T-helper 1 cell (primary cell): ENCODE results near the gene WNT5A.
"Not testable (repeated sequence)": the region's sequence is repeated elsewhere in the genome, so short reads cannot be mapped to it uniquely, and the experiment has no call there.

Experiments used
- DNase-seq, 5 donors: peaks; one replicate each; pipeline ENCODE4 v3.0.0-alpha.2; 2012 to 2020

Gene WNT5A

DNA sequence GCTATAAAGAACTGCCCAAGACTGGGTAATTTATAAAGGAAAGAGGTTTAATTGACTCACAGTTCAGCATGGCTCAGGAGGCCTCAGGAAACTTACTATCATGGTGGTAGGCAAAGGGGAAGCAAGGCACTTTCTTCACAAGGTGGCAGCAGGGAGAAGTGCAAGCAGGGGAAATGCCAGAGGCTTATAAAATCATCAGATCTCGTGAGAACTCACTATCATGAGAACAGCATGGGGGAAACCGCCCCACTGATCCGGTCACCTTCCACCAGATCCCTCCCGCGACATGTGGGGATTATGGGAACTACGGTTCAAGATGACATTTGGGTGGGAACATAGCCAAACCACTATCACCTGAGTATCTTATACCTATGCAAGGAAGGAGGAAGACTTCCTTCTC lies 18.0 kb upstream of the WNT5A start:
- DNase-seq, result not testable (repeated sequence)

DNA sequence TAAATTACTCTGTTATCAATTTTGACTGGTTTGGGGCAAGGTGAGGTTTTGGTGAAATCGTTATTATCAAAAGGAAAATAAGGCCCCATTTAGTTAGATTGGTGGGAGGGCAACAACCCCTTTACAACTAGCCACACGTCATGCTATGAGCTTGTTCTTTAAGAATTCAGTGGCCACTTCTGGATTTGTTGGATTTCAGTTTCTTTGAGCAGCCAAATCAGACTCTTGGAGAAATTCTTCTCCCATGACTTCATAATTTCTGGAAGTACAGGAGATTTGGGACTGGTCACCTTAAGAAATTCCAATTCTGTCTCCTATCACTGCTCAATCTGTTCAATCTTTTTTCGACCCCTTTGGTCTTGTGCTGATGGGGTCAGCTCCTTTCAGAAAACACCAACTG lies 14.8 kb upstream of the WNT5A start:
- DNase-seq, result no peak

DNA sequence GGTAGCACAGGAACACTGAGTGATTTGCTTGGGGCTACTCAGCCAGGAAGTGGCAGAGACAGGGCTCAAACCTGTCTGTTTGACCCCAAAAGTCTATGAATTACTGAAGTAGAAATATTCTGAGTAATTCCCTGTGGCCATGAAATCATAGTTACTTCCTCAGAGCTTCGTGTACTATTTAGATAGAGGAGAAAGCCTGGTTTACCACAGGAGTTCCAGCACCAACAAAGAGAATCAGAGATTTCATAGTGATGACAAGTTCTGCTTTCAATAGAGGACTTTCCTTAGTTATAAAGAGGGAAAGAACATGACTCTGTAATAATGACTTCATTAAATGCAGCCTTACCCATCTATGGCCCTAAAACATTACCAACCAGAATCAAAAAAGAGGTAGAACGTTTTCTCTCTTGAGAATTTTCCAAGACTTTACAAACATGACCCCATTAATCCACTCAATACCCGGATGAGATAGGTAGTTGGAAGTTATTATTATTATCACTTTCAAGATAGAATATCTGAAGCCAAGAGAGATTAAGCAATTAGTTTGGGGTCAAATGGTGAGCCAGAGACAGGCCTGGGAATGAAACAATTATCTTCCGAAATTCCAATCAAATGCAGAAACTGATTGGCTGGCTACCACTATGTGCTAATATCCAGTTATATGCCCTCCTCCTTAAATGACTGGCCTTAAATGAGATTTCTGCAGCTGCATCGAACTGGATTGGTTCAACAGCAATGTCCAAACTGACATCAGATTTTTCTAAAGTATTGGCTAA lies 13.6 kb upstream of the WNT5A start:
- DNase-seq, result no peak

DNA sequence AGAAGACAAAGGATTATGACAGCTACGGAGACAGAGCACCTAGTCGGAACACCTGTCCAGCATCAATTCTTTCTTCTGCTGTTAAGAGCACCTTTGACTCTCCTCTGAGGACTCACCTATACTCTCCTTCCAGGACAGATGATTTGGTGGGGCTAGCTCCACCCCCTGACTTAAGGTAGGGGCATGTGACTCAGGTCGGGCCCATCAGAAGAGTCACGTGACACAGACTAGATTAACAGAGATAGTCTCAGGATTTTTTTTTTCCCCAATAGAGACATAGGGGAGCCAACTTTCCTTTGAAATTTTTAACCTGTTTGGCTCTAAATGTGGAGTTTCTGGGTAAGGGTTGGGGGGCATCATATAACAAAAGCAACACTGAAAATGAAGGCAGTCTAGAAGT lies 11.4 kb upstream of the WNT5A start:
- no peak for DNase-seq

DNA sequence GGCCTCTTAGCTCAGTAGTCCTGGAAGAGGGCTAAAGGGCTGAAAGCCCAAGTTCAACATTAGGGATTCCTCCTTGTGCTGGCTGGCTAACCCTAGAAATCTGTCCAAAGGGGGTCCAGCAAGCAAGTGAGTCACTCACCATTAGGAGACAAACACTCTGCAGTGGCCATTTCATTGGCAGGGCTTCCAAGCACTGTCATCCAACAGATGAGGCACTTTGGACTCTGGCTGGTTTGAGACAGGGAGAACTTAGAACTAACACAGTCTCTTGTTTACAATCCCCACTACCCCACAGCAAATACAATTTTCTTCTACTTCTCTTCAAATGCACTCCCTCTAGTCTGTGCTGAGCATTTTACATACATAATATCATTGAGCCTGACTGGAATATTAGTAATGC lies 10.1 kb upstream of the WNT5A start:
- DNase-seq, result no peak

DNA sequence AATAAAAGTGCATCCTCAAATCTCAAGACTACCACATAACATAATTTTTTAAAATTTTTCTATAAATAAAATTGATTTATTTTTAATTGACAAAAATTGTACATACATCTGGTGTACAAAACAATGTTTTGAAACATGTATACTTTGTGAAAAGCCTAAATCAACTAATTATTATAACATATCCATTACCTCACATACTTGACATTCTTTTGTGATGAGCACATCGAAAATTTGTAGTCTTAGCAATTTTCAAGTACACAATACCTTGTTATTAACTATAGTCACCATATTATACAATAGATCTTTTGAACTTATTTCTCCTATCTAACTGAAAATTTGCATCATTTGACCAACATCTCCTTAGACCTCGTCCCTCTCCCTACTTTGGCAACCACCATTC lies 7.9 kb upstream of the WNT5A start:
- DNase-seq, result no peak

DNA sequence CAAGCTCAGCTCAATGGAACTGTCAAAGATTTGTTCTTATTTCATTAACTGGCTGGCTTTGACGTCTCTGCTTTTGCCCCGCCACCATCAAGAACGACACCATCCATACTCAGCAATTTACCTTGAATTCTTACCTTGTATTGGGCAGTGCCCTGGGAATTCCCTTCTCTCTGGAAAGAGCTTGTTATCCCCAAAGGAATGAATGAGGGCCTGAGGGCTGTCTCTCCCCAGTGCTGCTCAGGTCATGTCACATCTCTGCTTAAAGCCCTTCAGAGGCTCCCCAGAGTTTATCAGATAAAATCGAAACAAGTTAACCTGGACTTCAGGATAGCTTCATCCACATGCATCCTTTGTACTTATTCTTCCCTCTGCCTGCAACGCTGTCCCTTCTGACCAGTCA lies 5.9 kb upstream of the WNT5A start:
- no peak for DNase-seq

DNA sequence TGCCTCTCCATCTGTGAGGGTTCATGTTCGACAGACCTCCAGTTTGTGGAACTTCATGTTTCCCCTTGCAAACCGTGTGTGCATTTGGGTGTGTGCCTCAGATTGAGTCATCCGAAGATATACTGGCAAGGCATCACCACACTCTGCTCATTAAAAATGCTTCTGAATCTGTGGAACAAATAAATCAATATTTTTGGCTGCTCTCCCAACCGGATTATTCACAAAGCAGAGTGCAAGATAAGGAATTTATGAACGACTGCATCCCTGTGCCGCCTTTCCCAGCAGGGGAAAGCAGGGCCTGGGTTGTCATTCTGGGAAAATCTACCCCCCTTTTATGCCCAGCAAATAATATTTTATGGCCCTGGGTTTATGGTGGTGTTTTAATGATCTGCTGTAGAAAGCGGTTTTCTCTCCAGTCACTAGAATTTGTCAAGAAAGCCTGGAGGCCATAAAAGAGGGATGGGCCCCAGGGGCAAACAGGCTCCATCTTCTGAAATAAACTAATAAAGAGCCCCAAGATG lies 4.2 kb upstream of the WNT5A start:
- no peak for DNase-seq

DNA sequence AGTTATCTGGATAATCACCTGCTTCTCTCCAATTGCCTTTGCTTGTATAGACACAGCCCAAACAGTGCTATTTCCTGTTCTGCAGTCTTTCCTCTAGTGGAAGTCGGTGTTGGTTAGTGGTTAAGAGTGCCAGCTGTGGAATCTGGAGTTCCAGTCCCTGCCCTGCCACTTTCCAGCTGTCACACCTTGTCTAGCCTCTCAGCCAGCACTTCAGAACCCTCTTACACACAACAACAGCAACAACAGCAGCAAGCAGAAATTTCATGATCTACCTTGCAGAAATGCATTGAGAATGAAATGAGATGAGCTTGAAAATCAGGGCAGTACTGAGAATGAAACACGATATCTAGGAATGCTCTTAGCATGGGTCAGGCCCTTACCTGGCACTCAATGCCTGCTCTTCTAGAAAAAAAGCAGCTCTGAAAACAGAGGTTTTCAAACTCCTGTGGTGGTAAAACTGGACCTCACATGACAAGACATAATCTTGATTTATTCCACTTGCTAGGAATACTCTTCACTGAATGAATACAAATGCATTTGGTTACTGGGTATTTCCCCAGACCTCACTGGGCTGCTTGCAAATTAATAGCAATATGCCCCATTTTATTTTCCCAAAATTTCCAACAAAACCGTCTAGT lies 3.3 kb upstream of the WNT5A start:
- DNase-seq, result no peak

DNA sequence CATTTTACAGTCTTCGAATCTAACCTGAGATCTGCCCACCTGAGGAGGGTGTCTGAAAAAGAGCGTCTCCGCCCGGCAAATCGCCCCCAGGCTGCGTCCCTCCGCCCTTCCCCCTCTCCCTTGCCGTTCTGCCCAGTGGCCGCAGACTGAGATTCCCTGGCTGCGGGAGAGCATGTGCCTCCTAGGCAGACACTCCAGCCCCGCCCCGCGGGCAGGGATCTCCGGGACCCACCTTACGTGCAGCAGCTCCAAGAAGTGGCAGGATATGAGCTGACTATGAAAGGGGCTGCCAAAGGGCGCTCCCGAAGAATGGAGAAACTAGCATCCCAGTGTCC lies 2.7 kb upstream of the WNT5A start:
- no peak for DNase-seq

DNA sequence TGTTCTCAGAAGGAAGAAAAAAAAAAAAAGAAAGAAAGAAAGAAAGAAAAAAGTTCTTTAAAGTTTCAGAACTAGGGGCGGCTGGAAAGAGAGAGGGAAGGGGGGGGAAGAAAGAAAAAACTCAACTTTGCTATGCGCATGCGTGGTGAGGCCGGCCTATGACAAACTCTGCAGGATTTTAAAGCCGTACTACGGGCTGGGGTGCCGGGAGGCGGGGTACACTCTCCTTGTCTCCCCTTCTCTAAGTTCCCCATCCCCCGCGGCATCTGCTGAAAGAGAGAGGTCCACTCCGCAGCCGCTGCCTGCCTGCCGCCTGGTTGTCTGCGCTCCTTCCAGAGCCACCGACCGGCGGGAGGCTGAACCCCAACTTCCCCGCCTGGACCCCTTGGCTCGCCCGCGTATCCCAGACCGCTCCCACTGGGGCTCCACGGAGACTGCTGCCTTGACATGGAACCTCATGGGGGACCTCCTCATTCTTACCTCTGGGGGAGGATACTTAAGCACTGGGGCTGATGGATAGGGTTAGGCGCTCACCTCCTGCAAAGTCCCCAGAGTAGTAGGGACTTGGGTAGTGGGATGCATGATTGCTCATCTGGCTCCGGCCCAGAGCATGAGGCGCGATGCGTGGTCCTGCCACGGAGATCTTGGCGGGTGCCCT lies 1.4 kb upstream of the WNT5A start:
- no peak for DNase-seq

DNA sequence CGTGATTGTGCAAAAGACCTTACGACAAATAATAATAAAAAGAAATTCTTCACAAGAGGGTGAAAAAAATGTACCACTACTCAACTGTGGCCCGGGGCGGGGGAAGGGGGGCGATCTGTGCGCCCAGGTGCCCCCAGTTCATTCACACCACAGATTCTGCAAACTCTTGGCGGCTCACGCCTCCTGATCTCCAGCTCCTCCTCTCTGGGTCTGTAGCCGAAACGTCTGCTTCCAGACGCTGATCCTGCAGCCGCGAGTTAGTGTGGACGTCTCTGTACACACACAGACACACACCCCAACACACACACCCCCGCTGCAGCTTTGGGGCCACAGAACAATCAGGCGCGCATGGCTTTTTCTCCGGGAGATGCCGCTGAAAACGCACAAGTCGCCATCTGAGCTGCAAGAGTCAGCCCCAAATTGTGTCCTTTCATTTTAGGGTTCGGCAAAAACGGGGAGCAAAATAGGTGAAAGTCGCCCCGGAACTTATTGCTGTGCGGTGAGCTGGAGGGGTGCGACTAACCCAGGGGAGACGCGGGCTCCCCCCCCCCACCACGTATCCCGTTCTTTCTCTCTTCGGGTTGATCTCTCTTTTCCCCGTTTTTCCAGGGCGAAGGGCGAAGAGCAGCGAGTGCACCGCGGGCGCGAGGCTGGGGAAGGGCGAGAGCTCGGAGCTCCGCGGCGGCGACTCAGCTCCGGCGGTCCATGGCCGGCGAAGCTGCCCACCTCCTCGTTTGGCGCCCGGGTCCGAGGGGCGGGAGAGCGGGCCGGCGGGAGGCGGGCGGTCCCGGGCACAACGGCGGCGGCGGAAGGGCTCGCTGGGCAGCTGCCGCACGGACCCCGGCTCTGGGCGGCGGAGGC lies 505 bp upstream of the WNT5A start:
- DNase-seq, result no peak

DNA sequence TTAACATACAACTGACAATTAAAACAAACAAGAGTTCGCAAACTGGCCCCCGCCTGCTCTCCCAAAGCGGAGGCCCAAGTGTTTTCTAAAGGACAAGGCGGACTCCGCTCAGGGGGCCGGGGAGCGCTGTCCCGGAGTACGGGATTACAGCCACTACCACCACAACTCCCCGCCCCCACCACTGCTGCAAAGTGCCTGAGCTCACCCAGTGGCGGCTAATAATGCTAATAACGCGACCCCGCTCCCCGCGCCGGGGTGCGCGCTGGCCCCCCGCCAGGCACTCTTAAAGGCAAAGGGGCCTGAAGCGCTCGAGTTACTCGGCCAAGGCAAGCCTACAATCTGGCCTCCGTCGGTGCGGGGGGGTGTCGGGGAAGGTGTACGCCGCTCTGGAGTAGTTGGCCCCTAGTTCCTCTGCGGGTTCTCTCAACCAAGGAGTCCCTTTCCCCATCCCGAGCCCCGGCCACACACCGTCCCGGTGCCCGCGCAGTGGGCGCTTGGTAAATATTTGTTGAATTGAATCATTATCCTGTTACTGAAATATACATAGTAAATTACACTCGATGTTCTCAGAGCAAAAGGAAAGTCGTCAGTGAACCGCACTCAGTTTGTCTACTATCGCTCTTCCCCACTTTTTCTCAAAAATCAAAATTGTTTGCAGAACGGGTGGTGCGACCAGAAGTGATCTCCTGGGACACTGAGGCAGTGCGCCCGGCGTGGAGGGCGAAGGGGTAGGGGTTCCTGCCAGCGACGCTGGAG lies 827 bp downstream of the WNT5A start:
- DNase-seq, result no peak

DNA sequence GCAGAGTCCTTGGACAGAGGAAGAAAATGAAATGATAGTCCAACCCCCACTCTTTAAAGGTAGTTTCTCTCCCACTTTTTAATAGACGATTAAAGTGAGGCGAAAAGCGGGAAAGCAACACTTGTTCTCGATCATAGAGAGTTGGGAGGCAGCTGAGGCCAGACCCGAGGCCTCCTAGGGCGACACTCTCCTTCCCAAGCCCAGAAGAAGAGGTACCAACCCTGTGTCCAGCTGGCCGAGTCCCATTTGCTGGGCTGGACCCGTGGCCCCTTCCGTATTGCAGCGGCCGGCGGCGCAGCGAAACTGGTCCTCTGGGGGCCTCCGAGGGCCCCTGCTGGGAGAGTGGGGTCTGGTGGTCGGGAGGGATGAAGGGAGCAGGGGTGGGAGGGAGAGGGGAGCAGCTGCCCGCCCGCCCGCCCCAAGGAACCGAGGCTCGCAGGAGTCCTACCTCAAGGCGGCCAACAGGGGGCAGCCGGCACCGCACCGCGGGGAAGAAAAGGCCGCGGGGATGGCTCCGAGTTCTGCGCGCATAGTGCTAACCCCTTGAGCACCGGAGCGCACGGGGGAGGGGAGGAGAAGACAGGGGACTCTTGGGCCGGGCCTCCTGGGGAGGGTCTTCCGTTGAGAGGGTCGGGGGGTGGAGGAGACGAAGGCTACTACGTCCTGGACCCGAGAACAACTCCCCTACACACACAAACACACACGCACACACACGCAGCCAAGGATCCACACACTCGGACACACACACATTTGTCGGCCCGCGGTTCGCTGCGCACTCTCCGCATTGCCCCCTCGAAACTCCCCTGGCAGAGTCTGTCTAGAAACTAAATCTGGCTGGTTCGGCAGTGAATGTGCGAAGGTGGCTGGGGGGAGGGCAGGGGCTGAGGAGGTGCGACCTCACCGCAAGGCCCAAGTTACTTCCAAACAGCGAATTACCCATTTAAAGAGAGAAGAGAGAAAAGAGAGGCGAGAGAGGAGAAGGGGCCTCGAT lies 2.0 kb downstream of the WNT5A start:
- DNase-seq, result peak in 1 of 5 donors; percentile 40

DNA sequence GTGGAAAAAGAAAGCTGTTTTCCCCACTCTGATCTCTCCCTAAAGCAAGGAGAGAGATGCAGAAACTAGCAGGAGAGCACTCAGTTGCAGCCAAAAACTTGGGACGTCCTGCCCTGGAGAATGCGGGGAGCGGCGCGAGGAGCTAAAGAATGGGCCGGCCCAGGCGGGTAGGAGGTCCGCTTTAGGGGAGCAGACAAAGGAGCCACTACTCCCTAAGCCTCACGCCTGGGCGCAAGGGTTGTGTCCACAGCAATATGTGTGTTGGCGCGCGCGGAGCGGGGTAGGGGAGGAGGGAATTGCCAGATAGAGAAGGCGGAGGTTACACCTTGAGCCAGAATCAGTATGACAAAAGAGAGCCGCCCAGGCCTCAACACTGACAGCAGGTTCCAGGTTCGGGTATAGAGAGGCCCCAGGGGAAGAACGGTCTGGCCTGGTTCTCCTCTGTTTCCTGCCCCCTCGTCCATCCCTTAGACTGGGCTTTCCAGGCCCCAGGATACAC lies 2.9 kb downstream of the WNT5A start:
- no peak for DNase-seq

DNA sequence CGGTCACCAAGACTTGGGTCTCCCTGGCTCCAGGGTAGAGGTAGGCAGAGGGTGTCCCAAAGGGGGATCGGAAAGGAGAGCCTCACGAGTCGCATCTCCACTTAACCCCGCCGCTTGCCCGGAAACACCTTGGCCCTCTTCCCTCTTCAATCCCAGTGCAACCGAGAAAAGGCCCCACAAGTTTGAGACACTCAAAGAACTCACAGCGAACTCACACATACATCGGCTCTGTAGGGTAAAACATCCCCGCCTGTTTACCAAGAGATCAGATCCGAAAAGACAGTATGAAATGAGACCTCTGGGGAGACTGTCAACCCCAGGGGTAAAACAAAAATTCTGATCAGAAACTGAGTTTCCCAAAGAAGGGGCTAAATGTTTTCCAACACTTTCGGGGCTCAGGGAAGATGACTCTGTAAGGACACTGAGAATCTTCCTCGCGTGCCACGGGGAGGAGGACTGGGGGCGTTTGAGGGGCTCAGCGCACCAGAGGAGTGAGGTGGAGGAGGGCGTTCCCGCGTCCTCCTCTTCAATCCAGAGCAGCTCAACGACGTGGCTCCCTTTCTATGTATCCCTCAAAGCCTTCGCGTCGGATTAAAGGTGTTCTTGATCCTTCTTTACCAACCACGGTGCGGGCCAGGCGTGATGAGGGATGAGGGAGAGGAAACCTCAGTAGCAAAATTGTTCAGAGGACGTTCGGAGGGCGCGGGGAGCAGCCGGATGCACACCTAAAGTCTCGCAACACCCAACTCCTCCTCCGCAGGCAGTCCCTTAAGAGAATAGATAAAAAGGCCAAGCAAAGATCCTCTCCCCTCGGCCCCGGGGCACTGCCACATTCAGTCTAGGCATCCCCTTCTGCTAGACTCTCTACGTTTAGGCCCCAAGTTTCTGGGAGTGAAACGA lies 3.7 kb downstream of the WNT5A start:
- no peak for DNase-seq

DNA sequence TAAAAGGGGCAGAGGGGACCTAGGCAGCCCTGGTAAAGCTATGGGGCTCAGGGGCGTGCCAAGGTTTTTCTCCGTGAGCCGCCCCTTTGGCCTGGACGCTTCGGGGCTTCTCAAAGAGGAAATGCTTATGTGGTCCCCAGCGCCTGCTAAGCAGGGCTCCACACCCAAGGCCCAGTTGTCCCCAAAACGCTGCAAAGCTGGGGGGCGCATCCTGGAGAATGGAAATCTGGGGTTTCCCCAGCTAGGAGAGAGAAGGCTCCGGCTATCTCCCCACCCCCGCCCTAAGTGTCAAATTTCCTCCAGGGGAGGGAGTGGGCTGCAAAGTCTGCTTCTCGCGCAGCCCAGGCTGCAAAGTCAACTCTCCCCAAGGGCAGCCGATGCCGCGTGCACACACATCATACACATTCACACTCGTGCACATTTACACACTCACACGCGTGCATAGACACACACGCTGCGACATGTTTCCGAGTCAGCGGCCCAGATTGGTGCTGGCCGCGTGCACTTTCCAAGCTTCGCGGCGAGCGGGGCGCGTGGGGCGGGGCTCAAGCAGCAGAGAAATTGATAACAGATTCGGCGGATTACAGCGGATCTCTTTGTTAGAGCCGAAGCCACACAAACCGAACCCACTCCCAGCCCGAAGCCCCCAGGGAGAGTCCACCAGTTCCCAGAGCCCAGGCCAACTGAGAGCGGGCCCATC lies 4.5 kb downstream of the WNT5A start:
- no peak for DNase-seq

DNA sequence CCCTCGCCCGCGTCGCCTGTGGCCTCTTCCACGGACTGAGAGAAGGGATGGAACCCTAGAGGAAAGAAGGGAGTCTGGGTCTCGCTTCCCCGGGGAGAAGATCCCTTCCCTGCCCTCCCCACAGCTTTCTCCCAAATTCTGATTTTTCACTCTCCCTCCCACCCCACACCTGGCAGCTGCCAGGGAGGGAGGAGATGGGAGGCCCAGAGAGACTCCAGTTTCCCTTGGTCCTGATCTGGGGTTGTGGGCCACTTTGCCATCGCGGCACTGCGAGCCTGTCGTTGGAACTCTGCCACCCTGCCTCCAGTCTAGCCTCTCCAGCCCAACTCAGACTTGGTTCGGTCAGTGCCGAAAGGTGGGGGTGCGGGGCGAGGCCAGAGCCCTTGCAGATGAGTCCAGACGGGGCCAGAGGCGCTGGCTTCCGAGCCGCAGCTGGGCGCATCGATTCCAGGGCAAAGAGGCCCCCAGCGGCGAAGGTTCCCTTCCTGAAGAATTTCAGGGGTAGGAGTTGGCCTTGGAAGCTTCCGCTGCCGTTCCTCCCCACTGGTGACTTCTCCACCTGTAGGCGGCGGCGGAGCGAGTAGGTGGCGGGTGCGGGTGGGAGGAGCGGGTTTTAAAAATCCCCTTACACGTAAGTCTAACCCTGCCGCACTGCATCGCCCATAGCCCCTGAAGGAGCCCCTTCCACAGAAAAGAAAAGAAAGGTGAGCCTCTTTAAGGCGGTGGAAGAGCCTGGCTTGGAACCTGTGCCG lies 5.2 kb downstream of the WNT5A start:
- no peak for DNase-seq
